ENCODE results near the gene TTLL13. TPM values are rescaled to one million over a fixed set of nuclear protein-coding genes. Genes with fewer than 3 reads are reported as not detected.

Gene TTLL13
- total and polyA plus RNA-seq, 9 of the 15 experiments (the other 6 are each of a cell fraction or from before 2014, with no cell fraction given) = 0.05 to 0.24 (median 0.11) TPM; not detected in 1

DNA sequence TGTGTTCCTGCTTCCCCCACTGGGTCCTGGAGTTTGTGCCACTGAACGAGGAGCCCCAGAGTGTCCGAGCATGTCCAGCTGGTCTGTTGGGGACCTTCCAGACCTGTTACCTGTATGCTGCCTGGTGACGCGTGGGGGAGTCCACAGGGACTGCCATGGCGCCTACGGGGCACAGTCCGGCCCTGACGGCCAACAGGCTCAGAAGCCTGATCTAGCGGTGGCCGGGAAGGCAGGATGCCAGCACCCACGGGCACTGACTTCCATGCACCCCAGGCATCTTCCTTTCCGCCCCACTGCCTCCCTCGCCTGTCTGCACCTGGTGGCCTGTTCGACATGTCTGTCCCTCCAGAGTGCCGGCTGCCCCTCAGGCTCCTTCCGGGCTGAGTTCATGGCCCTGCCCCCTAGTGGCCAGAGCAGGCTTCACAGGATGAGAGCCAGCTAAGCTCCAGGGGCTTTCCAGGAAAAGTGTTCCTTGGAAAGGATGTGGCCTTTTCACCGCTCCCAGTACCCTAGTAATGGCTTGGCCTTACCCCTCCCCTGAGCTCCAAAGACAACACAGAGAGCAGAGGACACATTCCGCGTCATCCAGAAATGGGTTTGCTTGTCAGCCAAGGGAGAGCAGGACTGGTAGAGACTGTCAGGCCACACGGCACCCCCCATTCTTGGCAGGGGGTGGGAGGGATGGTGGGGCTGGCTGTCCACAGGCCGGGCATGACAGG lies 51.8 kb downstream of the TTLL13 start (continued):
- TF ChIP-seq SIX5 (IDR thresholded peaks at IDR 0.05; ENCODE audit: borderline replicate concordance in 1 of 2, insufficient read depth in 1 of 2, low read depth in 1 of 2, low read length in 2 of 2) (no peak), HNRNPL (IDR thresholded peaks at IDR 0.05; ENCODE audit: low read depth, low read length) (no peak), STAT5A (IDR thresholded peaks at IDR 0.05; ENCODE audit: borderline replicate concordance, low read length) (peak; percentile 28; the same call in 1 of the 2 replicates), HMGN3 (IDR thresholded peaks at IDR 0.05; ENCODE audit: borderline replicate concordance, extremely low read depth, insufficient read length, low read depth, low read length) (no peak), RBM17 (IDR thresholded peaks at IDR 0.05; ENCODE audit: borderline replicate concordance, low read depth, low read length) (no peak), SMAD2 (IDR thresholded peaks at IDR 0.05; ENCODE audit: low read depth, low read length) (no peak), RBFOX2 (IDR thresholded peaks at IDR 0.05; ENCODE audit: low read depth, low read length) (peak; percentile 69), TARDBP (IDR thresholded peaks at IDR 0.05) (no peak)
- TF ChIP-seq, protein P1, sequence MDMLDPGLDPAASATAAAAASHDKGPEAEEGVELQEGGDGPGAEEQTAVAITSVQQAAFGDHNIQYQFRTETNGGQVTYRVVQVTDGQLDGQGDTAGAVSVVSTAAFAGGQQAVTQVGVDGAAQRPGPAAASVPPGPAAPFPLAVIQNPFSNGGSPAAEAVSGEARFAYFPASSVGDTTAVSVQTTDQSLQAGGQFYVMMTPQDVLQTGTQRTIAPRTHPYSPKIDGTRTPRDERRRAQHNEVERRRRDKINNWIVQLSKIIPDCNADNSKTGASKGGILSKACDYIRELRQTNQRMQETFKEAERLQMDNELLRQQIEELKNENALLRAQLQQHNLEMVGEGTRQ (CRISPR knock-in tag; IDR thresholded peaks at IDR 0.05) = no peak
- TF ChIP-seq, protein P2, sequence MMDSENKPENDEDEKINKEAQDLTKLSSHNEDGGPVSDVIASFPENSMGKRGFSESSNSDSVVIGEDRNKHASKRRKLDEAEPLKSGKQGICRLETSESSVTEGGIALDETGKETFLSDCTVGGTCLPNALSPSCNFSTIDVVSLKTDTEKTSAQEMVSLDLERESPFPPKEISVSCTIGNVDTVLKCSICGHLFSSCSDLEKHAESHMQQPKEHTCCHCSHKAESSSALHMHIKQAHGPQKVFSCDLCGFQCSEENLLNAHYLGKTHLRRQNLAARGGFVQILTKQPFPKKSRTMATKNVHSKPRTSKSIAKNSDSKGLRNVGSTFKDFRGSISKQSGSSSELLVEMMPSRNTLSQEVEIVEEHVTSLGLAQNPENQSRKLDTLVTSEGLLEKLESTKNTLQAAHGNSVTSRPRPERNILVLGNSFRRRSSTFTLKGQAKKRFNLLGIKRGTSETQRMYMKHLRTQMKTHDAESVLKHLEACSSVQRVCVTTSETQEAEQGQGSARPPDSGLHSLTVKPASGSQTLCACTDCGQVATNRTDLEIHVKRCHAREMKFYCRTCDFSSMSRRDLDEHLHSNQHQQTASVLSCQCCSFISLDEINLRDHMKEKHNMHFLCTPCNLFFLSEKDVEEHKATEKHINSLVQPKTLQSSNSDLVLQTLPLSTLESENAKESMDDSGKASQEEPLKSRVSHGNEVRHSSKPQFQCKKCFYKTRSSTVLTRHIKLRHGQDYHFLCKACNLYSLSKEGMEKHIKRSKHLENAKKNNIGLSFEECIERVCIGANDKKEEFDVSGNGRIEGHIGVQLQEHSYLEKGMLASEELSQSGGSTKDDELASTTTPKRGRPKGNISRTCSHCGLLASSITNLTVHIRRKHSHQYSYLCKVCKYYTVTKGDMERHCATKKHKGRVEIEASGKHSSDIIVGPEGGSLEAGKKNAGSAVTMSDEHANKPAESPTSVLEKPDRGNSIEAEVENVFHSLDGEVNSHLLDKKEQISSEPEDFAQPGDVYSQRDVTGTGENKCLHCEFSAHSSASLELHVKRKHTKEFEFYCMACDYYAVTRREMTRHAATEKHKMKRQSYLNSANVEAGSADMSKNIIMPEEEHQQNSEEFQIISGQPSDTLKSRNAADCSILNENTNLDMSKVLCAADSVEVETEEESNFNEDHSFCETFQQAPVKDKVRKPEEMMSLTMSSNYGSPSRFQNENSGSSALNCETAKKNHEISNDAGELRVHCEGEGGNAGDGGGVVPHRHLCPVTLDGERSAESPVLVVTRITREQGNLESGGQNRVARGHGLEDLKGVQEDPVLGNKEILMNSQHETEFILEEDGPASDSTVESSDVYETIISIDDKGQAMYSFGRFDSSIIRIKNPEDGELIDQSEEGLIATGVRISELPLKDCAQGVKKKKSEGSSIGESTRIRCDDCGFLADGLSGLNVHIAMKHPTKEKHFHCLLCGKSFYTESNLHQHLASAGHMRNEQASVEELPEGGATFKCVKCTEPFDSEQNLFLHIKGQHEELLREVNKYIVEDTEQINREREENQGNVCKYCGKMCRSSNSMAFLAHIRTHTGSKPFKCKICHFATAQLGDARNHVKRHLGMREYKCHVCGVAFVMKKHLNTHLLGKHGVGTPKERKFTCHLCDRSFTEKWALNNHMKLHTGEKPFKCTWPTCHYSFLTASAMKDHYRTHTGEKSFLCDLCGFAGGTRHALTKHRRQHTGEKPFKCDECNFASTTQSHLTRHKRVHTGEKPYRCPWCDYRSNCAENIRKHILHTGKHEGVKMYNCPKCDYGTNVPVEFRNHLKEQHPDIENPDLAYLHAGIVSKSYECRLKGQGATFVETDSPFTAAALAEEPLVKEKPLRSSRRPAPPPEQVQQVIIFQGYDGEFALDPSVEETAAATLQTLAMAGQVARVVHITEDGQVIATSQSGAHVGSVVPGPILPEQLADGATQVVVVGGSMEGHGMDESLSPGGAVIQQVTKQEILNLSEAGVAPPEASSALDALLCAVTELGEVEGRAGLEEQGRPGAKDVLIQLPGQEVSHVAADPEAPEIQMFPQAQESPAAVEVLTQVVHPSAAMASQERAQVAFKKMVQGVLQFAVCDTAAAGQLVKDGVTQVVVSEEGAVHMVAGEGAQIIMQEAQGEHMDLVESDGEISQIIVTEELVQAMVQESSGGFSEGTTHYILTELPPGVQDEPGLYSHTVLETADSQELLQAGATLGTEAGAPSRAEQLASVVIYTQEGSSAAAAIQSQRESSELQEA (IDR thresholded peaks at IDR 0.05; ENCODE audit: low read depth) = no peak
- TF ChIP-seq, protein P3, sequence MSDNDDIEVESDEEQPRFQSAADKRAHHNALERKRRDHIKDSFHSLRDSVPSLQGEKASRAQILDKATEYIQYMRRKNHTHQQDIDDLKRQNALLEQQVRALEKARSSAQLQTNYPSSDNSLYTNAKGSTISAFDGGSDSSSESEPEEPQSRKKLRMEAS (CRISPR knock-in tag; IDR thresholded peaks at IDR 0.05) = peak; percentile 52
- TF ChIP-seq, protein P4, sequence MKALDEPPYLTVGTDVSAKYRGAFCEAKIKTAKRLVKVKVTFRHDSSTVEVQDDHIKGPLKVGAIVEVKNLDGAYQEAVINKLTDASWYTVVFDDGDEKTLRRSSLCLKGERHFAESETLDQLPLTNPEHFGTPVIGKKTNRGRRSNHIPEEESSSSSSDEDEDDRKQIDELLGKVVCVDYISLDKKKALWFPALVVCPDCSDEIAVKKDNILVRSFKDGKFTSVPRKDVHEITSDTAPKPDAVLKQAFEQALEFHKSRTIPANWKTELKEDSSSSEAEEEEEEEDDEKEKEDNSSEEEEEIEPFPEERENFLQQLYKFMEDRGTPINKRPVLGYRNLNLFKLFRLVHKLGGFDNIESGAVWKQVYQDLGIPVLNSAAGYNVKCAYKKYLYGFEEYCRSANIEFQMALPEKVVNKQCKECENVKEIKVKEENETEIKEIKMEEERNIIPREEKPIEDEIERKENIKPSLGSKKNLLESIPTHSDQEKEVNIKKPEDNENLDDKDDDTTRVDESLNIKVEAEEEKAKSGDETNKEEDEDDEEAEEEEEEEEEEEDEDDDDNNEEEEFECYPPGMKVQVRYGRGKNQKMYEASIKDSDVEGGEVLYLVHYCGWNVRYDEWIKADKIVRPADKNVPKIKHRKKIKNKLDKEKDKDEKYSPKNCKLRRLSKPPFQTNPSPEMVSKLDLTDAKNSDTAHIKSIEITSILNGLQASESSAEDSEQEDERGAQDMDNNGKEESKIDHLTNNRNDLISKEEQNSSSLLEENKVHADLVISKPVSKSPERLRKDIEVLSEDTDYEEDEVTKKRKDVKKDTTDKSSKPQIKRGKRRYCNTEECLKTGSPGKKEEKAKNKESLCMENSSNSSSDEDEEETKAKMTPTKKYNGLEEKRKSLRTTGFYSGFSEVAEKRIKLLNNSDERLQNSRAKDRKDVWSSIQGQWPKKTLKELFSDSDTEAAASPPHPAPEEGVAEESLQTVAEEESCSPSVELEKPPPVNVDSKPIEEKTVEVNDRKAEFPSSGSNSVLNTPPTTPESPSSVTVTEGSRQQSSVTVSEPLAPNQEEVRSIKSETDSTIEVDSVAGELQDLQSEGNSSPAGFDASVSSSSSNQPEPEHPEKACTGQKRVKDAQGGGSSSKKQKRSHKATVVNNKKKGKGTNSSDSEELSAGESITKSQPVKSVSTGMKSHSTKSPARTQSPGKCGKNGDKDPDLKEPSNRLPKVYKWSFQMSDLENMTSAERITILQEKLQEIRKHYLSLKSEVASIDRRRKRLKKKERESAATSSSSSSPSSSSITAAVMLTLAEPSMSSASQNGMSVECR (CRISPR knock-in tag; IDR thresholded peaks at IDR 0.05) = peak; percentile 72

Data from K562 (cell line).